Gastroesophageal sphincter (tissue), 4 donors: ENCODE data around the gene GRIP1. TPM values are rescaled to one million over a fixed set of nuclear protein-coding genes. Genes with fewer than 3 reads are reported as not detected.

Experiments used
- ATAC-seq: fragments of 150-250 bp; one replicate; pipeline ENCODE4 v1.9.1; 2016; ENCODE audit warnings: mild to moderate bottlenecking, moderate library complexity
- H3K27ac ChIP-seq, 4 donors: fragments of 200-600 bp; sonication (generic) in 3 of 4; 1 replicate in 3 of 4; 2 replicates in 1 of 4; pipeline ENCODE4 v1.5.1; 2016 to 2019
- H3K27me3 ChIP-seq: fragments of 200-600 bp; sonication (generic); one replicate; pipeline ENCODE4 v1.5.1; 2019
- H3K36me3 ChIP-seq, 2 donors: fragments of 200-600 bp; sonication (generic); one replicate each; pipeline ENCODE4 v1.5.1; 2019; ENCODE audit warnings: control low read depth in 1 of 2
- H3K4me1 ChIP-seq, 3 donors: fragments of 200-600 bp; sonication (generic); 1 replicate in 2 of 3; 2 replicates in 1 of 3; pipeline ENCODE4 v1.5.1; 2016 to 2019; ENCODE audit warnings: control low read depth in 2 of 3
- H3K4me3 ChIP-seq, 2 donors: fragments of 200-600 bp; sonication (generic); one replicate each; pipeline ENCODE4 v1.5.1; 2019; ENCODE audit warnings: mild to moderate bottlenecking in 1 of 2, moderate library complexity in 1 of 2
- H3K9me3 ChIP-seq, 3 donors: fragments of 200-600 bp; sonication (generic); one replicate each; pipeline ENCODE4 v1.5.1; 2017 to 2019; ENCODE audit warnings: control low read depth in 2 of 3
- CTCF ChIP-seq, 4 experiments: fragments of 200-600 bp in 2 of 4; fragments of 450-650 bp in 2 of 4; sonication (generic) in 1 of 4; IDR thresholded peaks; one replicate each; pipeline ENCODE4 v1.5.1; 2017 to 2019; ENCODE audit warnings: antibody characterized with exemption in 4 of 4, mild to moderate bottlenecking in 2 of 4, moderate library complexity in 2 of 4
- EP300 ChIP-seq: sonication (generic); formaldehyde crosslinking; IDR thresholded peaks from one replicate; pipeline ENCODE4 v1.6.1; 2017; ENCODE audit warnings: antibody characterized with exemption, mild to moderate bottlenecking
- POLR2A ChIP-seq, 2 donors: fragments of 450-650 bp; IDR thresholded peaks; one replicate each; pipeline ENCODE4 v1.6.1; 2017; ENCODE audit warnings: antibody characterized with exemption in 2 of 2, mild to moderate bottlenecking in 2 of 2, moderate library complexity in 1 of 2
- POLR2AphosphoS5 ChIP-seq: sonication (generic); formaldehyde crosslinking; IDR thresholded peaks from one replicate; pipeline ENCODE4 v1.6.1; 2017; ENCODE audit warnings: antibody characterized with exemption
- WGBS, 2 donors: methylation state at CpG; one replicate each; pipeline ENCODE4 v1.1.5; 2018; ENCODE audit warnings: low coverage in 1 of 2; 5-methylcytosine and 5-hydroxymethylcytosine counted together
- total RNA-seq, 4 donors: library from RNA; depleted of rRNA; stranded (reverse); fragments of >200 nt; gene quantifications; one replicate each; pipeline ENCODE4 v1.1.0, GENCODE V29; 2016

GRIP1 gene
- total RNA-seq, 4 donors from 2014 or later = 6.8 to 17.8 (median 11.6) TPM

DNA sequence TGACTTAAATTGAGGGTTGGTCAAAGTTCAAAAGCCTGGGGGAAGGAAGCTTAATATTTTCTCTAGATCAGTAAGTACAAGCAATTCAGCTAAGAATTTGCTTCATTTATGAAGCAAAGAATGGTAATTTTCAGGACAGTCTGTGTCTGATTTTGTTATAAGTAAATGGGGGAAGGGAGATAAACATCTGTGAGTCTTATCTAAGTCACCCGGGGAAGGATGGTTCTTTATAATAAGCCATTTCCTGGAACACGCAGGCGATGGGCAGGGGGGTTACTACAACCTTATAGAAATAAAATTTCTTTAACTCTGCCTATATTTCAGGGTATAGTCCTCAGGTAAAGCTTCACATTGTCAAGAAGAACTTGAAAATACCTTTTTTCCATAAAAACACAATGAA lies 333.7 kb downstream of the GRIP1 start:
- Histone ChIP-seq H3K4me1 (no peaks in the 10 kb centered on the region), H3K9me3 (peaks cover 0 to 39% (median 0%) of the 10 kb centered on the region in 3 donors), H3K4me3 (no peak overlapping the region), H3K27ac (no peak overlapping the region), H3K27me3 (no peaks in the 10 kb centered on the region), H3K36me3 (peaks cover 0 to 66% of the 10 kb centered on the region in 2 donors)
- ATAC-seq = no peak
- 84 to 89% methylated on average over 3 of the region's 3 CpGs for WGBS, 2 donors
- TF ChIP-seq POLR2AphosphoS5 (no peak), POLR2A (IDR thresholded peaks at IDR 0.05) (no peak), EP300 (no peak)

DNA sequence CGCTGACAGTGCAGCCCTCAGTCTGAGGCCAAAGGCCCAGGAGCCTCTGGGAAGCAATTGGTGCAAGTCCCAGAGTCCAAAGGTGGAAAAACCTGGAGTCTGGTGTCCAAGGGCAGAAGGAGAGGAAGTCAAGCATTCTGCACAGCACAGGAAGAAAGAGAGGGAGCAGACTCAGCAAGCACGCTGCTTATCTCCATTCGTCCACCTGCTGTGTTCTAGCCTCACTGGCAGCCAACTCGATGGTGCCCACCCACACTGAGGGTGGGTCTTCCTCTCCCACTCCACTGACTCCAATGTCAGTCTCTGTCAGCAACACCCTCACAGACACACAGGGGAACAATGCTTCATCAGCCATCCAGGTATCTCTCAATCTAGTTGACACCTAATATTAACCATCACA lies 337.8 kb downstream of the GRIP1 start:
- Histone ChIP-seq H3K9me3 (peaks cover 0 to 39% (median 0%) of the 10 kb centered on the region in 3 donors), H3K36me3 (peaks cover 0 to 65% of the 10 kb centered on the region in 2 donors), H3K27me3 (no peaks in the 10 kb centered on the region), H3K4me1 (no peaks in the 10 kb centered on the region), H3K4me3 (no peak overlapping the region), H3K27ac (no peak overlapping the region)
- no peak for ATAC-seq
- WGBS, 2 donors = 100% methylated on average over 3 to 4 of the region's 4 CpGs
- TF ChIP-seq POLR2AphosphoS5 (no peak), CTCF (IDR thresholded peaks at IDR 0.05) (no peak), POLR2A (IDR thresholded peaks at IDR 0.05) (no peak), EP300 (no peak)

- Histone ChIP-seq H3K27ac (no peak overlapping the region), H3K9me3 (peaks cover 0 to 39% (median 0%) of the 10 kb centered on the region in 3 donors), H3K36me3 (peaks cover 0 to 64% of the 10 kb centered on the region in 2 donors), H3K4me3 (no peak overlapping the region), H3K4me1 (no peaks in the 10 kb centered on the region), H3K27me3 (no peaks in the 10 kb centered on the region)
- no peak for ATAC-seq
- 83 to 94% methylated on average over 2 of the region's 2 CpGs for WGBS, 2 donors
- TF ChIP-seq EP300 (no peak), POLR2AphosphoS5 (no peak), POLR2A (IDR thresholded peaks at IDR 0.05) (no peak), CTCF (IDR thresholded peaks at IDR 0.05) (no peak)
Measured at GRCh38 chr12:66340131-66340530, 338.7 kb downstream of the GRIP1 start.

DNA sequence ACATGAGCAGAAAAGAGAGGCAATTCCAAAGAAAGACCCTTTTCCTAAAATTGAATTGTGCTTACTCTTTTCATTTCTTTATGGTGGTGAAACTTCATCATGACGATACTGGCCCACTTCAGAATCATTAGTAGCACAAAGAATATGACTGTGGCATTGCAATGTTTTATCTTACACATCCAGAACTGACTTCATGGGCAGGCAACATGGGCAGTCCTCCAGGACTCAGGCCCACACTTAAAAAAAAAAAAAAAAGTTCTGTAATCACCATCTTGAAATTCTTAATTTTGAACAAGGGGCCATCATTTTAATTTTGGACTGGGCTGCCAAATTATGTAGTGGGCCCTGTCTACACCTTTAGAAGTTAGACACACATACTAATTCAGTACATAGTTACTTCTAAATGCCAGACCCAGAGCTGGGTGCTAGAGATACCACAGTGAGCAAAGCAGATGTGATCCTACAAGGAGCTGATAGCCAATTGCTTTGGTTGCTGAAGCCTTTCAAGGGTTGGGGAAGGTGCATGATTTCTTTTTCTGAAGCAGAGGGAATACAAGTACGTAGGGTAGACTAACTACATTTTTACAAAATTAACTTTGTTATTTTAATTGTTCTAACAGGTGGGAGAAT lies 341.4 kb downstream of the GRIP1 start:
- Histone ChIP-seq H3K4me3 (no peak overlapping the region), H3K27ac (no peak overlapping the region), H3K36me3 (peaks cover 0 to 43% of the 10 kb centered on the region in 2 donors), H3K9me3 (peaks cover 0 to 20% (median 0%) of the 10 kb centered on the region in 3 donors), H3K27me3 (no peaks in the 10 kb centered on the region), H3K4me1 (no peaks in the 10 kb centered on the region)
- ATAC-seq = no peak
- TF ChIP-seq POLR2A (IDR thresholded peaks at IDR 0.05) = no peak
- no peak for TF ChIP-seq CTCF (IDR thresholded peaks at IDR 0.05)
- no peak for TF ChIP-seq EP300
- TF ChIP-seq POLR2AphosphoS5 = no peak
- WGBS, 2 donors = 76 to 100% methylated on average over 2 of the region's 2 CpGs

GRCh38 chr12:66335746-66336145 lies 343.1 kb downstream of the GRIP1 start:
- Histone ChIP-seq H3K36me3 (peaks cover 0 to 37% of the 10 kb centered on the region in 2 donors), H3K4me3 (no peak overlapping the region), H3K4me1 (no peaks in the 10 kb centered on the region), H3K27ac (no peak overlapping the region), H3K9me3 (peaks cover 0 to 2% (median 0%) of the 10 kb centered on the region in 3 donors), H3K27me3 (no peaks in the 10 kb centered on the region)
- no peak for ATAC-seq
- 89 to 90% methylated on average over 2 of the region's 2 CpGs for WGBS, 2 donors
- TF ChIP-seq POLR2AphosphoS5 (no peak), POLR2A (IDR thresholded peaks at IDR 0.05) (no peak), EP300 (no peak), CTCF (IDR thresholded peaks at IDR 0.05) (no peak)
